Liver (tissue), 9 donors: Measurements from ENCODE around the gene WWC2. TPM values are rescaled to one million over a fixed set of nuclear protein-coding genes. Genes with fewer than 3 reads are reported as not detected.

ENCODE experiments used
- DNase-seq: peaks from one replicate; pipeline ENCODE4 v3.0.0-alpha.2; 2017; ENCODE audit warnings: low spot score
- H3K27ac ChIP-seq, 2 donors: one replicate each; pipeline ENCODE4 v1.7.0; 2013; ENCODE audit warnings: inconsistent platforms in 2 of 2, low read length in 2 of 2, control low read depth in 1 of 2, low read depth in 1 of 2, mild to moderate bottlenecking in 1 of 2
- H3K27me3 ChIP-seq, 4 donors: one replicate each; pipeline versions ENCODE4 v1.6.1 to v1.7.0; 2013; ENCODE audit warnings: low read length in 3 of 4, inconsistent platforms in 1 of 4, mild to moderate bottlenecking in 1 of 4, moderate library complexity in 1 of 4; ENCODE audit not compliant: control insufficient read depth in 4 of 4, insufficient read depth in 4 of 4
- H3K36me3 ChIP-seq, 4 donors: one replicate each; pipeline versions ENCODE4 v1.6.1 to v1.7.0; 2013; ENCODE audit warnings: low read length in 3 of 4, mild to moderate bottlenecking in 3 of 4, low read depth in 1 of 4, moderate library complexity in 1 of 4; ENCODE audit not compliant: control insufficient read depth in 4 of 4, insufficient read depth in 3 of 4
- H3K4me1 ChIP-seq, 4 donors: one replicate each; pipeline versions ENCODE4 v1.6.1 to v1.7.0; 2013; ENCODE audit warnings: low read length in 3 of 4, mild to moderate bottlenecking in 3 of 4, moderate library complexity in 1 of 4; ENCODE audit not compliant: control insufficient read depth in 4 of 4, insufficient read depth in 4 of 4
- H3K4me3 ChIP-seq, 3 donors: one replicate each; pipeline versions ENCODE4 v1.6.1 to v1.7.0; 2013; ENCODE audit warnings: low read length in 3 of 3, control low read depth in 1 of 3, low read depth in 1 of 3, mild to moderate bottlenecking in 1 of 3
- H3K9ac ChIP-seq, 2 donors: one replicate each; pipeline ENCODE4 v1.7.0; 2013; ENCODE audit warnings: low read length in 2 of 2, mild to moderate bottlenecking in 2 of 2, moderate library complexity in 2 of 2, control low read depth in 1 of 2, low read depth in 1 of 2
- H3K9me3 ChIP-seq, 4 donors: one replicate each; pipeline versions ENCODE4 v1.6.1 to v1.7.0; 2013; ENCODE audit warnings: low read length in 3 of 4; ENCODE audit not compliant: control insufficient read depth in 4 of 4
- CTCF ChIP-seq: fragments of 150-350 bp; IDR thresholded peaks from 2 replicates; pipeline ENCODE4 v1.5.1; 2017; ENCODE audit warnings: improper control_type of control experiment, low read depth, low read length; ENCODE audit not compliant: missing input control
- EGR1 ChIP-seq, 2 donors: IDR thresholded peaks; 2 replicates each; pipeline ENCODE4 v1.6.1; 2016 to 2018; ENCODE audit warnings: antibody characterized with exemption in 2 of 2, low read depth in 2 of 2
- FOXA1 ChIP-seq: IDR thresholded peaks from 2 replicates; pipeline ENCODE4 v1.6.1; 2016; ENCODE audit warnings: antibody characterized with exemption
- FOXA2 ChIP-seq: IDR thresholded peaks from 2 replicates; pipeline ENCODE4 v1.6.1; 2016; ENCODE audit warnings: antibody characterized with exemption
- GABPA ChIP-seq, 2 donors: IDR thresholded peaks in 1 of 2; conservative IDR thresholded peaks in 1 of 2; 2 replicates each; pipeline ENCODE4 v1.6.1; 2016; ENCODE audit warnings: antibody characterized with exemption in 2 of 2, mild to moderate bottlenecking in 1 of 2, moderate library complexity in 1 of 2
- HNF4A ChIP-seq, 2 donors: conservative IDR thresholded peaks; 2 replicates each; pipeline ENCODE4 v1.6.1; 2016; ENCODE audit warnings: antibody characterized with exemption in 2 of 2, mild to moderate bottlenecking in 2 of 2
- HNF4G ChIP-seq: IDR thresholded peaks from 2 replicates; pipeline ENCODE4 v1.6.1; 2016; ENCODE audit warnings: antibody characterized with exemption
- JUND ChIP-seq, 2 donors: IDR thresholded peaks; 2 replicates each; pipeline ENCODE4 v1.6.1; 2016; ENCODE audit warnings: antibody characterized with exemption in 2 of 2
- NR2F2 ChIP-seq: IDR thresholded peaks from 2 replicates; pipeline ENCODE4 v1.6.1; 2016; ENCODE audit warnings: antibody characterized with exemption
- RAD21 ChIP-seq, 2 donors: IDR thresholded peaks; 2 replicates each; pipeline ENCODE4 v1.6.1; 2016; ENCODE audit warnings: antibody characterized with exemption in 2 of 2, mild to moderate bottlenecking in 2 of 2
- RXRA ChIP-seq, 2 donors: IDR thresholded peaks; 2 replicates each; pipeline ENCODE4 v1.6.1; 2017 to 2018; ENCODE audit warnings: antibody characterized with exemption in 2 of 2, mild to moderate bottlenecking in 1 of 2
- SP1 ChIP-seq: IDR thresholded peaks from 2 replicates; pipeline ENCODE4 v1.6.1; 2018; ENCODE audit warnings: antibody characterized with exemption, mild to moderate bottlenecking
- TAF1 ChIP-seq: conservative IDR thresholded peaks from 2 replicates; pipeline ENCODE4 v1.6.1; 2016; ENCODE audit warnings: antibody characterized with exemption, mild to moderate bottlenecking
- YY1 ChIP-seq: IDR thresholded peaks from 2 replicates; pipeline ENCODE4 v1.6.1; 2016; ENCODE audit warnings: antibody characterized with exemption, mild to moderate bottlenecking
- WGBS: extraction: QIAGEN DNeasy Blood & Tissue Kit; methylation state at CpG from one replicate; pipeline ENCODE4 v1.1.7; 2013; 5-methylcytosine and 5-hydroxymethylcytosine counted together
- polyA plus RNA-seq, 2 donors: library from polyadenylated mRNA; stranded (reverse) in 1 of 2; unstranded in 1 of 2; fragments of 200-250 nt in 1 of 2; fragments of >200 nt in 1 of 2; fragmentation: Nextera tagmentation in 1 of 2; extraction: Ambion mirVana in 1 of 2; gene quantifications; one replicate each; pipeline versions ENCODE4 v1.2.1 to v1.2.3, GENCODE V29; 2013 to 2015
- total RNA-seq, 2 donors: library from RNA; depleted of rRNA; stranded (reverse); fragments of >200 nt; gene quantifications; one replicate each; pipeline ENCODE4 v1.2.3, GENCODE V29; 2014
- TF ChIP-seq, protein P1 (sequence below): IDR thresholded peaks from 2 replicates; pipeline ENCODE4 v1.6.1; 2016; ENCODE audit warnings: antibody characterized with exemption, mild to moderate bottlenecking
- TF ChIP-seq, protein P2 (sequence below): IDR thresholded peaks from 2 replicates; pipeline ENCODE4 v1.6.1; 2016; ENCODE audit warnings: antibody characterized with exemption
- TF ChIP-seq, protein P3 (sequence below): IDR thresholded peaks from 2 replicates; pipeline ENCODE4 v1.6.1; 2016; ENCODE audit warnings: antibody characterized with exemption
- donor health status: healthy.
- donor health status: healthy.
- donor health status: healthy.
- donor health status: healthy.
- donor health status: healthy.

WWC2 gene
- total and polyA plus RNA-seq, 4 donors = 8.6 to 60.1 (median 13.3) TPM

DNA sequence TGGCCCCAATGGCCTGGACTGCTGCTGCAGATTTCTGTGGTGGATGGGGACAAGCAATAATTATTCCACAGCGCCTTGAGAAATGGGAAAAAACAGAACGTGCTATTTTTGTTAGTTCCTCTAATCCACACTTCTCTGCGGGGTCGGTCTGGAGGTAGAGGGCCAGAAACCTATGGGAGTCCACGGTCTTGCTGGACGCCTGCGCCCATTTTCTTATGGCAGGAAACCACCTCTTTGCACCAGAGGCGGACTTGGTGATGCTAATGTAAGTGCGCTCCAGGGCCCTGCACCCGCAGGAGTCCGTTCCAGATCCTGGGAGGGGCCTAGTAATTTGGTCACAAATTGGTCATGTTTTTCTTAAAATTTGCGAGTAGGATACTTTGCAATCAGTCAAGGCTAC lies 249.1 kb downstream of the WWC2 start (continued):
- no peak for TF ChIP-seq HNF4A (conservative IDR thresholded peaks at IDR 0.05)
- TF ChIP-seq FOXA1 = no peak

DNA sequence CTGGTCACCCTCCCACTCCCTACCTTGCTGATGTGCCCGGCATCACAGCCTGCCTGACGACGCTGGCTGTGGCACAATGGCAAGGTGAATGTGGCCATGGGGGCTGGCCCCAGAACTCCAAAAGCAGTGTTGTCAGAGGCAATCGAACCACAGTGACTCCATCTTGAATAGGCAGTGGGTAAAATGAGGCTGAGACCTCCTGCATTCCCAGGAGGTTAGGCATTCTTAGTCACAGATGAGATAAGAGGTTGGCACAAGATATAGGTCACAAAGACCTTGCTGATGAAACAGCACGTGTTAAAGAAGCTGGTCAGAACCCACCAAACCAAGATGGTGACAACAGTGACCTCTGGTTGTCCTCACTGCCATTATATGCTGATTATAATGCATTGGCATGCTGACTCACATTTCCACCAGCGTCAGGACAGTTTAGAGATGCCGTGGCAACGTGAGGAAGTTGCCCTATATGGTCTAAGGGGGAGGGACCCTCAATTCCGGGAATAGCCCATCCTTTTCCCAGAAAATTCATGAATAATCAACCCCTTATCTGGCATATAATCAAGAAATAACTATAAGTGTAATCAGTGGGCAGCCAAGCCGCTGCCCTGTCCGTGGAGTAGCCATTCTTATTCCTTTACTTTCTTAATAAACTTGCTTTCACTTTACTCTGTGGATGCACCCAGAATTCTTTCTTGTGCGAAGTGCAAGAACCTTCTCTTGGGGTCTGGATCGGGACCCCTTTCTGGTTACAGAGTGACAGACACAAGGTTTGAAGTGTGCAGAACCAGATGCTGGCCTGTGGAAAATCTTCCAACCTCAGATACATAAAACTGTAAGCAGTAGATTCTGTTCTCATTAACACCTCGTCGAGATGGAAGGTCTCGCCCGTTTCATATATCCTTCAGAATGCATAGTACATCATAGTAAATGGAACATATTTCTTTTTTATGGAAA lies 249.9 kb downstream of the WWC2 start:
- Histone ChIP-seq H3K4me3 (no peak overlapping the region), H3K27me3 (no peaks in the 10 kb centered on the region), H3K27ac (no peak overlapping the region), H3K9ac (no peak overlapping the region), H3K36me3 (no peaks in the 10 kb centered on the region), H3K4me1 (no peaks in the 10 kb centered on the region), H3K9me3 (no peaks in the 10 kb centered on the region)
- 85% methylated on average over 17 of the region's 17 CpGs for WGBS
- TF ChIP-seq TAF1 = no peak
- TF ChIP-seq HNF4G = no peak
- no peak for TF ChIP-seq FOXA2
- TF ChIP-seq EGR1 (IDR thresholded peaks at IDR 0.05; ENCODE audit: low read depth in 2 of 2) = no peak
- no peak for TF ChIP-seq GABPA (IDR thresholded peaks at IDR 0.05 in 1 of 2, conservative IDR thresholded peaks at IDR 0.05 in 1 of 2)
- DNase-seq = no peak

DNA sequence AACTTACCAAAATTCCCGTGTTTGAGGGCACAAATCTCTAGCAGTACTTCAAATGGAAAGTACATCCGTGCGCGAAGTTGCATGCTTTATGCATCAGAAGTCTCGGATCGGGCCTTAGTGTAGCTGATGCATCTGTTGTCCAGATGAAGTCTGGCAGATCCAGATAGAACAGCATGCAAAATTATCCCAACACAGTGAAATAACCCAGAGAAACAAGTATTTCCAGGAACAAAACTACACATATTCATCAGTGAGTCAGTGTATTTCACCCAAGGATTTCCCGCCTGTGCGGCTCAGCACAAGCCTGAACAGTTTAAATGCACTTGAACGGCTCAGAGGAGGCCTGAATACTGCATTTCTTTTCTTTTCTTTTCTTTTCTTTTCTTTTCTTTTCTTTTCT lies 250.6 kb downstream of the WWC2 start:
- H3K27me3 ChIP-seq = no peaks in the 10 kb centered on the region
- H3K36me3 ChIP-seq = no peaks in the 10 kb centered on the region
- H3K9me3 ChIP-seq = no peaks in the 10 kb centered on the region
- H3K27ac ChIP-seq = no peak overlapping the region
- DNase-seq = no peak
- H3K9ac ChIP-seq = no peak overlapping the region
- peaks cover 0 to 4% (median 0%) of the 10 kb centered on the region in 4 donors for H3K4me1 ChIP-seq
- no peak overlapping the region for H3K4me3 ChIP-seq
- TF ChIP-seq HNF4A (conservative IDR thresholded peaks at IDR 0.05) (no peak), RAD21 (IDR thresholded peaks at IDR 0.05) (no peak), YY1 (no peak), TAF1 (no peak), SP1 (no peak), JUND (IDR thresholded peaks at IDR 0.05) (no peak), CTCF (no peak), NR2F2 (no peak), RXRA (IDR thresholded peaks at IDR 0.05) (no peak), FOXA1 (no peak), EGR1 (IDR thresholded peaks at IDR 0.05; ENCODE audit: low read depth in 2 of 2) (no peak), FOXA2 (no peak)
- TF ChIP-seq, protein P1, sequence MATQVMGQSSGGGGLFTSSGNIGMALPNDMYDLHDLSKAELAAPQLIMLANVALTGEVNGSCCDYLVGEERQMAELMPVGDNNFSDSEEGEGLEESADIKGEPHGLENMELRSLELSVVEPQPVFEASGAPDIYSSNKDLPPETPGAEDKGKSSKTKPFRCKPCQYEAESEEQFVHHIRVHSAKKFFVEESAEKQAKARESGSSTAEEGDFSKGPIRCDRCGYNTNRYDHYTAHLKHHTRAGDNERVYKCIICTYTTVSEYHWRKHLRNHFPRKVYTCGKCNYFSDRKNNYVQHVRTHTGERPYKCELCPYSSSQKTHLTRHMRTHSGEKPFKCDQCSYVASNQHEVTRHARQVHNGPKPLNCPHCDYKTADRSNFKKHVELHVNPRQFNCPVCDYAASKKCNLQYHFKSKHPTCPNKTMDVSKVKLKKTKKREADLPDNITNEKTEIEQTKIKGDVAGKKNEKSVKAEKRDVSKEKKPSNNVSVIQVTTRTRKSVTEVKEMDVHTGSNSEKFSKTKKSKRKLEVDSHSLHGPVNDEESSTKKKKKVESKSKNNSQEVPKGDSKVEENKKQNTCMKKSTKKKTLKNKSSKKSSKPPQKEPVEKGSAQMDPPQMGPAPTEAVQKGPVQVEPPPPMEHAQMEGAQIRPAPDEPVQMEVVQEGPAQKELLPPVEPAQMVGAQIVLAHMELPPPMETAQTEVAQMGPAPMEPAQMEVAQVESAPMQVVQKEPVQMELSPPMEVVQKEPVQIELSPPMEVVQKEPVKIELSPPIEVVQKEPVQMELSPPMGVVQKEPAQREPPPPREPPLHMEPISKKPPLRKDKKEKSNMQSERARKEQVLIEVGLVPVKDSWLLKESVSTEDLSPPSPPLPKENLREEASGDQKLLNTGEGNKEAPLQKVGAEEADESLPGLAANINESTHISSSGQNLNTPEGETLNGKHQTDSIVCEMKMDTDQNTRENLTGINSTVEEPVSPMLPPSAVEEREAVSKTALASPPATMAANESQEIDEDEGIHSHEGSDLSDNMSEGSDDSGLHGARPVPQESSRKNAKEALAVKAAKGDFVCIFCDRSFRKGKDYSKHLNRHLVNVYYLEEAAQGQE = no peak
- TF ChIP-seq, protein P2, sequence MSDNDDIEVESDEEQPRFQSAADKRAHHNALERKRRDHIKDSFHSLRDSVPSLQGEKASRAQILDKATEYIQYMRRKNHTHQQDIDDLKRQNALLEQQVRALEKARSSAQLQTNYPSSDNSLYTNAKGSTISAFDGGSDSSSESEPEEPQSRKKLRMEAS = no peak
- TF ChIP-seq, protein P3, sequence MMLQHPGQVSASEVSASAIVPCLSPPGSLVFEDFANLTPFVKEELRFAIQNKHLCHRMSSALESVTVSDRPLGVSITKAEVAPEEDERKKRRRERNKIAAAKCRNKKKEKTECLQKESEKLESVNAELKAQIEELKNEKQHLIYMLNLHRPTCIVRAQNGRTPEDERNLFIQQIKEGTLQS = no peak
- 95% methylated on average over 9 of the region's 9 CpGs for WGBS
